Fibroblast of skin of back (primary cell): ENCODE results near the gene SSH3. TPM values are rescaled to one million over a fixed set of nuclear protein-coding genes. Genes with fewer than 3 reads are reported as not detected.

Source experiments
- DNase-seq: peaks from one replicate; pipeline ENCODE4 v3.0.0-alpha.2; 2013
- polyA plus RNA-seq, 2 experiments: library from polyadenylated mRNA; unstranded; fragments of 120-200 nt; gene quantifications; one replicate each; pipeline ENCODE4 v1.2.1, GENCODE V29; 2013; ENCODE audit not compliant: insufficient read length in 2 of 2

Gene SSH3, protein sequence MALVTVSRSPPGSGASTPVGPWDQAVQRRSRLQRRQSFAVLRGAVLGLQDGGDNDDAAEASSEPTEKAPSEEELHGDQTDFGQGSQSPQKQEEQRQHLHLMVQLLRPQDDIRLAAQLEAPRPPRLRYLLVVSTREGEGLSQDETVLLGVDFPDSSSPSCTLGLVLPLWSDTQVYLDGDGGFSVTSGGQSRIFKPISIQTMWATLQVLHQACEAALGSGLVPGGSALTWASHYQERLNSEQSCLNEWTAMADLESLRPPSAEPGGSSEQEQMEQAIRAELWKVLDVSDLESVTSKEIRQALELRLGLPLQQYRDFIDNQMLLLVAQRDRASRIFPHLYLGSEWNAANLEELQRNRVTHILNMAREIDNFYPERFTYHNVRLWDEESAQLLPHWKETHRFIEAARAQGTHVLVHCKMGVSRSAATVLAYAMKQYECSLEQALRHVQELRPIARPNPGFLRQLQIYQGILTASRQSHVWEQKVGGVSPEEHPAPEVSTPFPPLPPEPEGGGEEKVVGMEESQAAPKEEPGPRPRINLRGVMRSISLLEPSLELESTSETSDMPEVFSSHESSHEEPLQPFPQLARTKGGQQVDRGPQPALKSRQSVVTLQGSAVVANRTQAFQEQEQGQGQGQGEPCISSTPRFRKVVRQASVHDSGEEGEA
- 15.3 TPM for polyA plus RNA-seq (2013, experiment 1 of 2; ENCODE audit: insufficient read length)
- 21.2 TPM for polyA plus RNA-seq (2013, experiment 2 of 2; ENCODE audit: insufficient read length)

DNA sequence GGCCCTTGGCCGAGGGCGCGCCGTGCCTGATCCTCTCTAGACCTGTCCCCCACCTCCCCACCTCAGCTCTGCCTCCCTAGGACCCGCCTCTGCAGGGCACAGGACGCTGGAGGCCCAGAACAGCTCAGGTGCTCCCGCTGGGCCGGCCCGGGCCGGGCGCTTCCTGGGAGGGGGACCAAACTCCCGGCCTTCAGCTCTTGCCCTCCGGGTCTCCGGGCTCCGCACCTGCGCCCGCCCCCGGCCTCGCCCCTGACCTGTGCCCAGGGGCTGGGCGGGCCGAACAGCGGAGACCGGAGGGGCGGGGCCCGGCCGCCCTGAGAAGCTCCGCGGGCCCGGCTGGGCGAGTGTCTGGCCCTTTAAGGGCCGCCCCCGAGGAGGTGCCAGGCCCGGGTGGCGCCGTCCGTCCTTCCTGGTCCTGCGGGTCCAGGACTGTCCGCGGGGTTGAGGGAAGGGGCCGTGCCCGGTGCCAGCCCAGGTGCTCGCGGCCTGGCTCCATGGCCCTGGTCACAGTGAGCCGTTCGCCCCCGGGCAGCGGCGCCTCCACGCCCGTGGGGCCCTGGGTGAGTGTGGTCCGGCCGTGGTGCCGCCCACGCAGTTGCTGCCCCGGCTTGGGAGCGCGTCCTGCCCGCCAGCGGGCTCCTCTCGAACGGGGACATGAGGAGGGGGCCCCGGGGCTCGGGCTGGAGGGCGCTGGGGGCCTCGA lies at the start of gene SSH3:
Gene SSH3 (plus strand): TSS at position 399 of the 703 bp plus-strand sequence. CDS start 96 bp downstream, at position 495.
- peak; percentile 59 for DNase-seq

DNA sequence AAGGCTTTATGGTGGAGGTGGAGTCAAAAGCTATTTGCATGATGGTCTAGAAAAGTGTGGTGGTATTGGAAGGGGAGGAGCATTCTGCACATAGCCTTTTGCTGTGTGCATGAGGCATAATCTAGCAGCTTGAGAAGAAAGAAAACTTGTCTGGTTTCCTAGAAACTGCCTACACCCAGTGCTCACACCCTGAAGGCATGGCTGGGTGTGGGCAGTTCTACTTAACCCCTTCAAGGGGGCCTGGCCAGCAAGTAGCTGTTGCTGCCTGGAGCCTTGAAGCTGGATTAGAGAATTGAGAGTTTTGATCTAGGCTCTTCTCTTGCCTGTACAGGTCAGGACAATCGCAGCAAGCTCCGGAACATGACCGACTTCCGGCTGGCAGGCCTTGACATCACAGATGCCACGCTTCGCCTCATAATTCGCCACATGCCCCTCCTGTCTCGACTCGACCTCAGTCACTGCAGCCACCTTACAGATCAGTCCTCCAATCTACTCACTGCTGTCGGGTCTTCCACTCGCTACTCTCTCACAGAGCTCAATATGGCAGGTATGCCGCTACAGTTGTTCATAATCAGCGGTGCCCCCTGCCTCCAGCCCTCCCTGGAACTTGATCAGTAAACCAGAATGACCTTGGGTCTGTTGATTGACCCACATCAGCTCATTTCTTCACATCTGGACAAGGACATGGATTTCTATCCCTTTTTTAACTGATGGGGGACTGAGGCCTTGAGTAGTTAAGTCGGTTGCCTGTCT lies 49.3 kb upstream of the SSH3 start:
- no peak for DNase-seq

DNA sequence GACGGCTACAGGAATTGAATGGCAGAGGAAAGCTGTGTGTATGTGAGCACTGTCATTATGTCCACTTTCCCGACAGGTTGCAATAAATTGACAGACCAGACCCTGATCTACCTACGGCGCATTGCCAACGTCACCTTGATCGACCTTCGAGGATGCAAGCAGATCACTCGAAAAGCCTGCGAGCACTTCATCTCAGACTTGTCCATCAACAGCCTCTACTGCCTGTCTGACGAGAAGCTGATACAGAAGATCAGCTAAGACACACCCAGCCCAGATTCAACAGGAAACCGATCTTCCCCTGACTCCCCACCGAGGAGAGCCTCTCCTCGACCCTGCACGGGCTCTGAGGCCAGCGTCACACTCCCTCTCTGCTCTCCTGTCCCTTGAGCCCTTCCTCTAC lies 48.5 kb upstream of the SSH3 start:
- DNase-seq: no peak

DNA sequence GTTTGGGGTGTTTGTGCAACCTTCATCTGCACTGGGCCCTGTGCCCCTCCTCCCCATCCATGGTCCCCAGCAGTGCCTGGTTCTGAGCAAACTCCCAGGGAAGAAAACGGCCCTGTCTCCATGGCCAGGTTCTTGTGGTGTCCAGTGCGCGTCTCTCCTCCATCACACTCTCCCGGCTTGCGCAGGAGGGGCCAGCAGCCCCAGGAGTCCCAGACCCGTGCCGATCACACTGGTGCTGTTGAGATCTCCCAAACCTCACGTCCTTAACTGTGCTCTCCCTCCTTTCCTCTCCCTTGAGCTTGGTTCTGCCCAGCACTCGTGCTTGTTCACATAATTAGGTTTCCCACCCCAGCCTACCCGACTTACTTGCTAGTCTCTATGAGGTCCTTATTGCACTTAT lies 48.0 kb upstream of the SSH3 start:
- no peak for DNase-seq

DNA sequence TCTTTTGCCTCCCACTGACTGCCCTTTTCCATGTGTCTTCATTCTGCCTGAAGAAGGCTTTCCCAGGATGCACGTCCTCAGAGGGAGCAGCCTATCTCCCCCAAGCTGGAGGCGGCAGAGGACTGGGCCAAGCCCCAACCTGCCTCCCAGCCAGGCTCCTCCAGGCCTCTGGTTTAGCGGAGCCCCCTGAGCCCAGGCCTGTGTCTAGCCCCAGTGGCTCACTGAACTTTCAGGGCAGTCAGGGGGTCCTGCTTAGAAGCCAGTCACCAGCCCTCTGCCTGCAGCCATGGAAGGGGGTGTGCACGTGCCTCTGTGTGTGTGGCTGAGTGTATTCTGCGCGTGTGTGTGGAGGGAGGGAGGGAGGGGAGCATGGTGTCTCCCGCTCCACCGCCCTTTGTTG lies 47.5 kb upstream of the SSH3 start:
- DNase-seq: no peak

DNA sequence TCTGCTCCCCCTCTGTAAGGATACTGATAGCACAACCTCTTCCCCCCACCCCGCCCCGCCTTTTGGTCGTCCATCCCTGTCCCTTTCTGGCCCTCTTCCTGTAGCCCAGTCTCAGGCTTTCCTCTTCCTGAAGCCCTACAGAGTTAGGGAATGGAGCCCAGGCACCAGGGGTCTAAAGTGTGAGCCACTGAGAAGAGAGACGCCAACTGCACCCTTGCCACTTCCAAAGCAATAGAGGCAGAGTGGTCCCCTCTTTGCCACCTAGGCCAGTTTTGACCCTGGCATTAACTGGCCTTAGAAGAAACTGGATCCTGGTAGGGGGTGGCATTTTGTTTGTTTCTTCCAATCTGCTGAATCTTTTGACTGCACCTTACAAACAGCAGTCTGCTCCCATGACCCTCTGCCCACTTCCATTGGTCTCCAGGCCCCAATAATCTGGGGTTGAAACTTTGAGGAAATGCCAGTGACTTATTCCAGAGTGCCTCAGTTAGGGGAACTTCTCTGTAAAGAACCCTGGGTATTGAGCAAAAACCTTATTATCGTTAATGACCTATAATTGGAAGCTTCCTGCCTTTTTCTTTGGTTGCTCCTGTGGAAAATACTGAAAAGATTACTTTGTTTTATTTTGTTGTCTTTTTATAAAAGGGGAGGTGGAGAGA lies 46.7 kb upstream of the SSH3 start:
- DNase-seq: no peak

DNA sequence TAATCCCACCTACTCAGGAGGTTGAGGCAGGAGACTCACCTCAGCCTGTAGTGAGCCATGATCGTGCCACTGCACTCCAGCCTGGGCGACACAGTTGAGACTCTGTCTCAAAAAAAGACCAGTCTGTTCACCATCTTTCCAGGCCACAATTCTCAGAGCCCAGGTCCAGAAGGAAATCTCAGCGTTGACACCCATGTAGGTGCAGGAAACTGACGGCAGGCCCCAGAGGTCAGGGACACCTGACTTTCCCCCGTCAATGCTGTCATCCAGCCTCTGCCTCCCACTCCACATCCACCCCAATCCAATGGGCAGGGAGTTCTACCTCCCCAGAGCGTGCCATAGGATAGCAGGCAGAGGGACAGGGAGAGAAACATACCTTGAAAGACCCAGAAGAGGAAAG lies 42.9 kb upstream of the SSH3 start:
- DNase-seq: no peak

DNA sequence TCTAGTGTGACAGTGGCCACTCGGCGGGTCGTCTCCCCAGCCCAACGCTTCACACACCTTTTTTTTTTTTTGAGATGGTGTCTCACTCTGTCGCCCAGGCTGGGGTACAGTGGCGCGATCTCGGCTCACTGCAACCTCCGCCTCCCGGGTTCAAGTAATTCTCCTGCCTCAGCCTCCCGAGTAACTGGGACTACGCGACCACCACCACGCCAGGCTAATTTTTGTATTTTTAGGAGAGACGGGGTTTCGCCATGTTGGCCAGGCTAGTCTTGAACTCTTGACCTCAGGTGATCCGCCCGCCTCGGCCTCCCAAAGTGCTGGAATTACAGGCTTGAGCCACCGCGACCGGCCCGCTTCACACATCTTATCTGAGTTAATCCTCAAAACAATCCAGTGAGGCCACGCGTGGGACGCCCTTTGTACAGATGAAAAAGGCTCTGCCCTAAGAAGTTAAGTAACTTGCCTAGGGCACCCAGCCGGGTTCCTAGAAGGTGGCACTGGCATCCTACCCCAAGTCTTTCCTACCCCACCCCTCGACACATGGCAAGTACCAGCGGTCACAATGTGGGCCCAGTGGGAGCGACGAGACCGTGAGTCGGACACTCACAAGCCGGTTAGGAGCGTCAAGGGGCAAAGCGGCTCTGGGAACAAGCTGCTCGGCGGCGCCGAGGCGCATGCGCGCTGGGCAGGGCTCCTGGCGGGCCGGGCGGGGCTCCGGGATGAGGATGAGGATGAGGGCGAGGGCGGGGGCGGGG lies 42.3 kb upstream of the SSH3 start:
- peak; percentile 57 for DNase-seq

DNA sequence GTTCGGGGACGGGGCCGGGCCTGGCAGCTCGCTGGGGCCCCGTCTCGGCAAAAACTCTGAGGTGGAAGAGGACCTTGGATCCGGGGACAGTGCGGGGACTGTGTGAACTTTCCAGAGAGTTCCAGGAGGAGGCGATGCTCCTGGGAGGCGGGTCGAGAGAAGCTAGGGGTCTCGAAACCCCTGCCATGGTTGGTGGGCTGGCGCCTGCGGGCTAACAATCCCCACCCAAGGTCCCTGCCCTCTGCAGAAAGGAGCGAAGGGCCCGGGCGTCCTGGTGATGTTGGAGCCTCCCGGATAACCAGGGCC lies 41.7 kb upstream of the SSH3 start:
- DNase-seq: no peak

DNA sequence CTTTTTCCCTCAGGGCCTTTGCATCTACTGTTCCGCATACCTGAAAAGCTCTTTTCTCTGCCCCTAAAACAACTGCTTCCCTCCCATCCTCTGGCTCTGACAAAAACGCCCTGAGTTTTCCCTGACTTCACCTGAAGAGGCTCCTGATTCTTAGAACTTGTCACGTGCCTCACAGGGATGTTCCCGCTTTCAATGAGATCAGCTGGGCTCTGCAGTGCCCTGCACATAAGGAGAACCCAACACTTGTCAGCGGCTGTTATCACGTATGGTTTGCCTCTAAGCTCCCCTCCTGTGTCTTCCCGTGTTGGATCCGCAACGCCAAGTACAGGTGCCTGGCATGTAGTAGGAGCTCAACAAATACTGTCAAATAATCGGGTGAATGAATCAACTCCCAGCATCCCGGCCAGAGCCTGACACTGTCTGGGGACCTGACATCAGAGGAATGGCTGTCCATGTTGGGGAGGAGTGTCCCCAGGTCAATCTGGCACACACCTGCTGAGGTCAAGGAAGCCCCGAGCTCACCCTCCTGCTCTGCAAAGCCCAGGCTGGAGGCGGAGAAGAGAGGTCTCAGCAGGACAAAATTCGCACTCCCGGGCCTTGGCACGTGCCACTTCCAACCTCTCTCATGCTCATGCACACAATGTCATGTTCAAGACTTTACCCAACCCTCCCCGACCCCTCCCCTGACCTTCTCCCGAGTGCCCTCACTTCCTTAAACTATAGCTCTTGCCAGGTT lies 41.2 kb upstream of the SSH3 start:
- no peak for DNase-seq

DNA sequence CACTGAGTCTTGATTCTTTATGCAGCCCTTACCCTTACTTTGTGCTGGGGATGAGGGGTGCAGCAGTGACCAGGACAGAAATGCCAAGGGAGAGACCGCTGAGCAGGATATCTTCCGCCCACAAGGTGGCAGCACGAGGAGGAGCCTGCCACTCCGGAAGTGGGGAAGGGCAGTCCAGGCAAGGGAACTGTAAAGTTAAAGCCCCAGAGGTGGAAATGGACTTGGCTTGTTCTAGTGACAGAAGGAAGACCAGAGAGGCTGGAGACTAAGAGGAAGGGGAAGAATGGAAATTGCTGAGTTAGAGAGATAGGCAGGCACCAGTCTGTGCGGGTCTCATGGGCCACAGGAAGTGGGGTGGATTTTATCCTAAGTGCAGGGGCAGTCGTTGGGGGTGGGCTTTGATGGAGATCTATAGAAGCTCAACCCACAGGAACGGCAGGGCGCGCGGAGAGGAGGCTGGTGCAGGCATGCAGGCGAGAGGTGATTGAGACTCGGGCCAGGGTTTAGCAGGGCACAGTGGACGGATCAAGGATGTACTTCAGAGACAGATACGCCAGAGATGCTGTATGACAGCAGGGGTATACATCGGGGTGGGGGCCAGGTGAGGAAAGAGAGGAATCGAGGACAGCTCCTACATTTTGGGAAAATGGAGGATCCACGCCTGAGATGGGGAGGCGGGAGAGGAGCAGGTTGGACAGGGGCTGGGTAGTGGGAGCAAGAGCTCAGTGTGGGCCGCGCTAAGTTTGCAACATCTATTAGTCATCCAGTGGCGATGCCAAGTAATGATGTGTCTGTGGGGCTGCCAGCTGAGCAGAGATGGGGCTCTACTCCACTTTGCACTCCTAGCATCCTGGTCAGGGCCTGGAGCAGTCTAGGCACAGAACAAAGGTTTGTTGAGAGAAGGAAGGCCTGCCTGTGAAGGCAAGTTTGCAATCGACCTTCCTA lies 40.3 kb upstream of the SSH3 start:
- peak; percentile 79 for DNase-seq

DNA sequence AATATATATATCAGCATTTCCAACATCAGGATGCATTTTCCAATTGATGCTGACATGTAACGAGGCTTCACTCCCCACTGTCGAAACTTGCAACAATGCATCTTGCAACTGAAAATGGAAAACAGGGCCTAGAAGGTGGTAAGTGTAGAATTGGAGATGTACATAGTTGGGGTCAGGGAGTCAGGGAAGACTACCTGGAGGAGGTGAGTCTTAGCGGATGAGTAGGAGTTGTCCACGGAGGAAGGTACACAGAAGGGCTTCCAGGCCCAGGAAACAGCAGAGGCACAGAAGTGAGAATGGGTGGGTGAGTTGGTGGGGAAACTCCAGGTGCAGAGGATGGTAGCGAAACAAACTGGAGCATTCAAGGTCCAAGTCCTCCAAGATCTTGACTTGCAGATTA lies 39.1 kb upstream of the SSH3 start:
- no peak for DNase-seq

DNA sequence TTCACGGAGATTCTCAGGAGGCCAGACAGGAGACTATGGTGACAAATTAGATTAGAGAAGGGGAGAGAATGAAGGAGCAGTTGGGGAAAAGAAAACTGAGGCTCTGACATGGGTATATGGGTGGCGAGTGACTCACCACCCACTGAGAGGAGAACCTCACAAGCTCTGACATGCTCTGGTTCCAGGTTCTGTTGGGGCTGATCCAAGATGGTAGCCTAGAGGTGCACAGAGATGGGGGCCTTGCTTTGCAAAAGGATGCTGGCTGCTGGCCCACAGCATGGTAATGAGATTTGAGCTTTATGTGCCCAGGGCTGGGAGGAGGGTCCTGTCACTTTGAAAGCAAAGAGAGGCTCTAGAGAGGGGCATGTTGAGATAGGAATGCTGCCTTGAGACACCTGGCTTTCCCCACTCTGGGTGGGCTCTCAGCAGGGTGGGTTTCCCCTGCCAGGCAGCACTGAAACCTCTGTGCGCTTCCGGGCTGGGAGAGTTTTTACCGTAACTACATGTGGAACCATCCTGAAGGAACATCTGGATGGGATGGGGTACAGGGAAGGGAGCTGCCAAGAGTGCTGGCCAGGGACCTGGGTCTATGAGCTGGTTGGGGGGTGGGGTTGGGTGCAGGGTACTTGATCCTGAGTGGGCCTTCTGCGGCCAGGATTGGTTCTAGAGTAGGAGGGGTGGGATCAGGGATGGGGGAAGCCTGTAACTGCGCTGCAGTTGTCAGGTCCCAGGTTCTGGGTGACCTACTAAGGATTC lies 38.3 kb upstream of the SSH3 start:
- no peak for DNase-seq

DNA sequence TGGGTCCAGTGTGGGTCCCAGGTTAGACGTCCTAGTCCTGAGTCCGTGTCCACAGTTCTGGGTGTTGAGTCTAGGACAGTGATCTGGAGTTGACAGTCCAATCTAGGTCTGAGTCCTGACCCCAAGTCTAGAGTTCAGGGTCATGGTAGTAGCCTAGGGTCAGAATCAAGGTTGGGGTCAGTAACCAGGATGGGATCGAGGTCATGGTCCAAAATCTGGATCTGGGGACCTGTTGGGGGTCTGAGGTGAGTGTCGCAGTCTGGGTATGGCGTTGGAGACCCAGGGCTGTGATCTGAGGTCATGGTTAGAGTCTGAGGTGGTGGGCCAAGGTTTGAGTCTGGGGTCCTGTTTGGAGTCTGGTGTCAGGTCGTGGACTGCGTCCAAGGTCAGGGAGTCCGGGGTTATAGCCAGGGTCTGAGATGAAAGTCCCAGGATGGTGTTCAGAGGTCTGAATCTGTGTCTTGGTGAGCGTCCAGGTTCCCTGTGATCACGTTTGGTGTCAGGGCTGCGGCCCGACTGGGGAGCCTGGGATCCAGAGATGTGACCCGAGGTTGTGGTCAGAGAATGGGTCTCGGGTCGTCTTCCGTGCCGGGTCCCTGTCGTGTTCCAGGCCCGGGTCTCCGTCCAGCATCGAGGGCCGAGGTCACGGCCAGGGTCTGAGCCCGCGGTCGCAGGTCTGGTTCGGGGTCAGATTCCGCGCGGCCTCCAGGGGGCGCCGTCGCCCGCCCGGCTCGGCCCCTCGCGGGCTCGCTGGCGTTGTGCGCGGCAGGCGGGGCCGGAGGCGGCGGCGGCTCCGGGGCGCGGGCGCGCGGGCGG lies 37.5 kb upstream of the SSH3 start:
- DNase-seq: peak; percentile 59

DNA sequence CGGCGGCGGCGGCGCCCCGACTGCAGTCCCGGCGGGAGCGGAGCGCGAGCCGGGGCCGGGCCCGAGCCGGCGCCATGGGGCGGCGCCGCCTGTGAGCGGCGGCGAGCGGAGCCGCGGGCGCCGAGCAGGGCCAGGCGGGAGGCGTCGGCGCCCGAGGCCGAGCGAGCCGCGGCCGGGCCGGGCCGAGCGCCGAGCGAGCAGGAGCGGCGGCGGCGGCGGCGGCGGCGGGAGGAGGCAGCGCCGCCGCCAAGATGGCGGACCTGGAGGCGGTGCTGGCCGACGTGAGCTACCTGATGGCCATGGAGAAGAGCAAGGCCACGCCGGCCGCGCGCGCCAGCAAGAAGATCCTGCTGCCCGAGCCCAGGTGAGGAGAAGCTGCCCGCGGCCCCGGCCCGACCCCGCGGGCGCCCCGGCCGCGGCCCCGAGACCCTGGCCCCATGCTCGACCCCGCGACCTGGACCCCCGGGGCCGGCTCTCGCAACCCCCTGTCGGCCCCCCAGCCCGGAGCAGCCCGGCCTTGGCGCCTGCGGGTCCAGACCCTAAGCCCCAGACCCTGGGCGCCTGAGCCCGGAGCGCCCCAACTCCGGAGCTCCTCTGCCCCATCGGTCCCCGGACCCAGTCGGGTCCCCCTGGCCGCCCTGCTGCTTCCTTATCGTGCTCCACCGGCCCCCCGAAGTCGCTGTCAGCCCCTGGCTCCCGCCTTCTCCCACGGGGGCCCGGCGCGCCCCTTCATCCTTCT lies 36.7 kb upstream of the SSH3 start, which contains the start of gene GRK2:
Gene GRK2 (plus strand): TSS at position 25 of the 739 bp plus-strand sequence. CDS start 227 bp downstream, at position 252.
- DNase-seq: peak; percentile 51

DNA sequence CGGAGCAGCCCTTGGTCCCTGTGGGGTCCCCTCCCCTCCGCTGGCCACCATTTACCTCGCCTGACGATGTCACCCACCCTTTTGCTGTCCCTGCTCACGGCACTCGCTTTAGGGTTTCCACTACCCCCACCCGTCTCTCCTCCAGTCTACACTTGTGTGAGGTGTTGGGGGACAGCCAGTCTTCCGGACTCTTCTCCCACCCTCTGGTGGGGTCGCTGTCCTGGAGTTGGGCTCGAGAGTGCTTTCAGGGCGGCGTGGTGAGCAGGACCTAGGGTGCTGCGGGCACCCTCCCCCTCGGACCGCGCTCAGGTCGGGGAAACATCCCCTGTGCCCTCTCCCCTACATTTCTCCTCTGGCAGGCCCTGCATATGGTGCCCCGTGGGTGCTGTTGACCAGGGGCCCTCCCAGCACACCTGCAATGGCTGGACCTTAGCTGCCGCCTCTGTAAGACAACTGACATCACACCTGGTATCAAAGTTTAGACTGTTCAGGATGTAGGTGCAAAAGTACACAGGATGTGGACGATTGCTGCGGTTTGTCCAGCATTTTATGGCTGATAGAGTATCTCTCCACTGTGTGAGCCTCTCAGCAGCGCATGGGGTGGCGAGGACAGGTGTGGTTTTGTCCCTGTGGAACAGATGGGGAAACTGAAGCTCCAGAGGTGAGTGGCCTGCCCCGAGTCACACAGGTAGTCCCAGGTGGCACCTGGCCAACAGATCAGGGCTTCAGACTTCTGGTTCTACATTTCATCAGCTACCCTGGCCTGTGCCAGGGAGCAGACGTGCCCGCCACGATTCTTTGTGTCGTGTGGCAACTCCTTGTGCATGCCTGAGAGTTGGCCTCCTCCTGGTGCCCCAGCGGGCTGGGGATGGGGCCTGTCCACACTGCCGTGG lies 35.9 kb upstream of the SSH3 start:
- DNase-seq: no peak
